Cardiac fibroblast (primary cell): ENCODE measurements around the gene SLC25A19.

Source experiments
- DNase-seq, 2 donors: peaks; one replicate each; pipeline versions ENCODE4 v3.0.0 to v3.0.0-alpha.2; 2010; ENCODE audit warnings: low read depth in 2 of 2
- H3K4me3 ChIP-seq, 2 donors: replicated peaks in 1 of 2; 1 replicate in 1 of 2; 2 replicates in 1 of 2; pipeline ENCODE4 v1.5.1; 2011; ENCODE audit warnings: low read depth in 2 of 2, low read length in 2 of 2, mild to moderate bottlenecking in 2 of 2, moderate library complexity in 1 of 2
- TF ChIP-seq, protein P1 (sequence below): IDR thresholded peaks from one replicate; pipeline ENCODE4 v1.5.1; 2011; ENCODE audit warnings: low read depth, mild to moderate bottlenecking, low read length, inconsistent platforms

SLC25A19 gene

DNA sequence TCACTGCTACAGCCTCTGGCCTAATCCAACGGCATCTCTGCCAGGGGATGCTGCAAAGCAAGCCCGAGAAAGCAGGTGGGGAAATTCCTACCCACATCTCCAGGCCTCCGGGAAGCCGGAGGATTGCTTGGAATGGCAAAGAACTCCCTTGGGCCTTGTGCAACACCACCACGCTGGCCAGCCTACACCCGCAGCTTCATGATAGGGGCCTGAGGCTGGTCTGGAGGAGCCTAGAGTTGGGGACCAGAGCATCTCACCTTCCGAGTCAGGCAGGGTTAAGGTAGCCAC, 48.1 kb downstream of the SLC25A19 start:
- TF ChIP-seq, protein P1, sequence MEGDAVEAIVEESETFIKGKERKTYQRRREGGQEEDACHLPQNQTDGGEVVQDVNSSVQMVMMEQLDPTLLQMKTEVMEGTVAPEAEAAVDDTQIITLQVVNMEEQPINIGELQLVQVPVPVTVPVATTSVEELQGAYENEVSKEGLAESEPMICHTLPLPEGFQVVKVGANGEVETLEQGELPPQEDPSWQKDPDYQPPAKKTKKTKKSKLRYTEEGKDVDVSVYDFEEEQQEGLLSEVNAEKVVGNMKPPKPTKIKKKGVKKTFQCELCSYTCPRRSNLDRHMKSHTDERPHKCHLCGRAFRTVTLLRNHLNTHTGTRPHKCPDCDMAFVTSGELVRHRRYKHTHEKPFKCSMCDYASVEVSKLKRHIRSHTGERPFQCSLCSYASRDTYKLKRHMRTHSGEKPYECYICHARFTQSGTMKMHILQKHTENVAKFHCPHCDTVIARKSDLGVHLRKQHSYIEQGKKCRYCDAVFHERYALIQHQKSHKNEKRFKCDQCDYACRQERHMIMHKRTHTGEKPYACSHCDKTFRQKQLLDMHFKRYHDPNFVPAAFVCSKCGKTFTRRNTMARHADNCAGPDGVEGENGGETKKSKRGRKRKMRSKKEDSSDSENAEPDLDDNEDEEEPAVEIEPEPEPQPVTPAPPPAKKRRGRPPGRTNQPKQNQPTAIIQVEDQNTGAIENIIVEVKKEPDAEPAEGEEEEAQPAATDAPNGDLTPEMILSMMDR: no peak
- DNase-seq: peak; percentile 51 to 58
- no peak overlapping the region for H3K4me3 ChIP-seq

DNA sequence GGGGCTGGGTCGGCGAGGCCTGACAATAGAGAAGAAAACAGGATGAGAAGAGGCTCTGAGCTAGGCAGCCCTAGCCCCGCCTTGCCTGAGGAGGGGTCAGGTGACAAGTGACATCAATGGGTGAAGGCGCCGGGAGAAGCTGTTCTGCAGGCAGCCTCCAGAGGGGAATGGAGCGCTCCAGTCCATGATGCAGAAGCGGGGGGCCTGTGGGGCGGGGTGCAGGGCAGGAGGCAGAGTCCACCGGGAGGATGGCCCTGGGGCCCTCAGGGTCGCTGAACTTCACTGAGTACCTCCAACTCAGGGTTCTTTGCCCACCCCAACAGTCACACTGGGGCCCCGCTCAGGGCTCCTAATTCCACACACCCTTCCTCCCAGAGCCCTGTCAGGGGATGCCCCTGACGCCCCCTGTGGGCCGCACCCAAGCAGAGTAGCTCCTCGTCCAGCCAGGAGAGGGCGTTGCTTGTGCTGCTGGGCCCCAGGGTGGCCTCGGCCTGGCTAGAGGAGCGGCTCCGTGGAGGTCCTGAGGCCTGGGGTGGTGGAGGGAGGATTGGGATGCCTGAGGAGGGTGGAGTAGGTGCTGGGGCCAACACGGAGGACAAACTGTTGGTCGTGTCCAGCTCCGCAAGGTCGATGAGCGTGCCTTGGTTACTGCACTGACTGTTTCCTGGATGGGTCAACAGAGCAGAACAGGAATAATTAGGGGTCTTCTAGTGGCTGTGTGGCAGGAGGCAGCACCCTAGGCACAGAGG, 48.7 kb downstream of the SLC25A19 start:
- H3K4me3 ChIP-seq: no peak overlapping the region
- TF ChIP-seq, protein P1: peak; percentile 74
- DNase-seq: peak; percentile 31 to 42

DNA sequence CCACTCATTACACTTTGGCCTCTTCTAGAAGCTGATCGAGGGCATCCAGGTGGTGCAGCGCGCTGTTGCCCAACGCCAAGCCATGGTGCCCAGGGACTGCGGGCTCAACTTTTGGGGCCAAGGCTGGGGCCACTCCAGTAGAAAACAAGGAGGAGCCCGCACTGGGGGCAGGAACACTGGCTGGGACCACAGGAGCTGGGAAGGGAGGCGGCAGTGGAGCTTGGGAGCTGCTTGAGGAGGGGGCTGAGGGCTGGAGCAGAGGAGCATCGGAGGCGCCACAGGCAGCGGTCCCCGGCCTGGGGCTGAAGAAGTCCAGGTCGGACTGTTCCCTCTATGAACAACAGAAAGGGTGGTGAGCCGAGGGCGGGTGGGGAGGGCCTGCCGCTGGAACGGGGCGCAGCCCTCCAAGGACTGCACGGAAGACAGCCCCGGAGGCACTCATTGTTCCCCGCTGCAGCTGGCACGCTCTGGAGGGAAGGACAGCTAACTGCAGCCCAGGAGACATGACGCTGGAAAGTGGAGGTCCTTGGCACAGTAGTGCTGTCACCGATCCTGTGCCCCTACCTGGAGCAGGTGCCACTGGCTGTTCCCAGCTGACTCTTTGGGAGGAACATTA, 49.3 kb downstream of the SLC25A19 start:
- TF ChIP-seq, protein P1: no peak
- H3K4me3 ChIP-seq: no peak overlapping the region
- no peak for DNase-seq

DNA sequence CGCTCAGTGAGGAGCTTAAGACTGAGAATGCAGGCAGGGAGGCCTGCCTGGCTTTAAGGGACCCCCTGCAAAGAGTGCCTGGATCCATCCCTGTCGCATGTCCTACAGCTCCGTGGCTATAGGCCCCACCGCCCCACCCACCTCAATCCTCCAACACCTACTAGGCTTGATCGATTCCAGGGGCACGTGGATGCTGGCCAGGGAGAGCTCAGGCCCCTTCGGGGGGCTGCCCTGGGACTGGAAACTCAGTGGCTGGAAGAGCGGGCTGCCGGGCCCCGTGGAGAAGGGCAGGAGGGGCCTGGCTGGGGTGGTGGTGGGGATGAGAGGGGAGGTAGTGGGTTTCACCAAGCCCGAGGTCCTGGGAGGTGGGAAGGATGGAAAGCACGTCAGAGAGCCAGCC, 50.0 kb downstream of the SLC25A19 start:
- TF ChIP-seq, protein P1: no peak
- DNase-seq: no peak
- no peak overlapping the region for H3K4me3 ChIP-seq

DNA sequence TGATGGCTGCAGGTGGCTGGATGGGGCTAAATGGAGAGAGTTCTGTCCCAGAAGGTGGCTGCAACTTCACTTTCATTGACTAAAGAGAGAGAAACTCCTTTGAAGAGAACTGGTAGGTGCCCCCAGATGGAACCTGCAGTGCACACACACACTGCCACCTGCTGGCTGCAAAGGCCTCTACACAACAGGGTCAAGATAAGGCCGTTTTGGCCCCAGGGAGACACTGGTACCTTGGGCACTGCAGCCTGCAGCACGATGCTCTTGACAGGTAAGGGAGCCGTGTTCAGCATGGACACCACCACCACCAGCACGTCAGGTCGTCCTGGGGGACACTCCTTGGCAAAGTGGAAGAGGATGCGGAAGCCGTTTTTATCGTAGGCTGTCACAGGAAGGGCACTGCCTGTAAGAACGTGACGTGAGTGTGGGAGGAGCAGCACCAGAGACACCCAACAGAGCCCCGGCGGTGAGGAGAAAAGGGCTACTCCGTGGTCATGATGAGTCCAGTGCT, 50.5 kb downstream of the SLC25A19 start:
- TF ChIP-seq, protein P1: peak; percentile 86
- no peak overlapping the region for H3K4me3 ChIP-seq
- DNase-seq: peak; percentile 73 to 76

DNA sequence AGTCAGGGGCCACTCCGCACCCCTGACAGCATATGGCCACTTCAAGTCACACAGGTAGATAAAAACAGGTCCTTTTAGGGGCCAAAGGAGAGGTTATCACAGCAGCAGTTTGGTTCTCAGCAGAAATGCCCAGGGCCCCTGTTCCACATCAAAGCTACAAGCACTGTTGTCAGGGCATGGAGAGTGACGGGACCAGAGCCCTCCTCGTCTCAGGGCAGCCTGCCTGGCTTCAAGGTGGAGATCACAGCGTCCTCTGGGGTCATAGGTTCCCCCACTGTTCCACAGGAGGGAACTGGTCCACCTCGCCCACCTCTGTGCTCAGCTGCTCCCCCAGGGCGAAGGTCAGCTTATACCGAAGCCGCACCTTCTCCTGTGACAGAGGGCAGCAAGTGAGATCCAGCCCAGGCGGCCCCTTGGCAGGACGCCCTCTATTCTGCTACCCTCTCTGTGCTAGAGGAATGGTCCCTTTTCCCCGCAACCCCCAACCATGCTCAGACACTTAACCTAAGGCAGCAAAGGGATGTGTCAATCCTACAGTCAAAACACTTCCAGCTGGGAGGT, 51.1 kb downstream of the SLC25A19 start:
- DNase-seq: no peak
- TF ChIP-seq, protein P1: no peak
- no peak overlapping the region for H3K4me3 ChIP-seq
